CD8-positive, alpha-beta memory T cell (primary cell): ENCODE results near the gene SZRD1. TPM values are rescaled to one million over a fixed set of nuclear protein-coding genes. Genes with fewer than 3 reads are reported as not detected.

Experiments
- CTCF ChIA-PET: fragments of 350-600 bp; sonication (Branson Sonifier 250); formaldehyde crosslinking; loops from one replicate; lab custom pipeline; 2021; ENCODE audit warnings: antibody characterized with exemption; lab: Charles Lee
- POLR2A ChIA-PET: fragments of 350-600 bp; sonication (Branson Sonifier 250); formaldehyde crosslinking; loops from one replicate; lab custom pipeline; 2021; ENCODE audit warnings: antibody characterized with exemption; lab: Charles Lee
- DNase-seq, 5 donors: peaks; one replicate each; pipeline versions ENCODE4 v3.0.0 to v3.0.0-alpha.2; 2020 to 2022; ENCODE audit warnings: mixed read lengths in 1 of 5
- H3K27ac ChIP-seq: one replicate; pipeline ENCODE4 v1.7.0; 2013; ENCODE audit warnings: low read depth, mild to moderate bottlenecking, low read length, moderate library complexity
- H3K27me3 ChIP-seq: 2 replicates; pipeline ENCODE4 v1.7.0; 2013; ENCODE audit warnings: low read length, mild to moderate bottlenecking; ENCODE audit not compliant: insufficient read depth, poor library complexity, severe bottlenecking
- H3K36me3 ChIP-seq: 2 replicates; pipeline ENCODE4 v1.7.0; 2013; ENCODE audit warnings: mild to moderate bottlenecking, low read length, moderate library complexity; ENCODE audit not compliant: insufficient read depth
- H3K4me1 ChIP-seq: 2 replicates; pipeline ENCODE4 v1.7.0; 2013; ENCODE audit warnings: mild to moderate bottlenecking, low read length, moderate library complexity; ENCODE audit not compliant: insufficient read depth
- H3K4me3 ChIP-seq: 2 replicates; pipeline ENCODE4 v1.7.0; 2013; ENCODE audit warnings: mild to moderate bottlenecking, low read length
- H3K9me3 ChIP-seq: 2 replicates; pipeline ENCODE4 v1.7.0; 2013; ENCODE audit warnings: mild to moderate bottlenecking, low read length
- H3K27ac Mint-ChIP-seq, 8 donors: one replicate each; pipeline ENCODE4 v1.8.0; 2020 to 2021; ENCODE audit warnings: mixed read lengths in 8 of 8, mild to moderate bottlenecking in 6 of 8, inconsistent platforms in 3 of 8, moderate library complexity in 3 of 8
- H3K27me3 Mint-ChIP-seq, 2 donors: one replicate each; pipeline ENCODE4 v1.8.0; 2020 to 2021; ENCODE audit warnings: mixed read lengths in 2 of 2, mild to moderate bottlenecking in 1 of 2, moderate library complexity in 1 of 2
- H3K36me3 Mint-ChIP-seq, 3 donors: one replicate each; pipeline ENCODE4 v1.8.0; 2020 to 2021; ENCODE audit warnings: mixed read lengths in 3 of 3, inconsistent platforms in 1 of 3, mild to moderate bottlenecking in 1 of 3
- H3K4me1 Mint-ChIP-seq, 3 donors: one replicate each; pipeline ENCODE4 v1.8.0; 2020 to 2021; ENCODE audit warnings: mixed read lengths in 3 of 3, inconsistent platforms in 1 of 3, mild to moderate bottlenecking in 1 of 3
- H3K4me3 Mint-ChIP-seq, 7 donors: one replicate each; pipeline ENCODE4 v1.8.0; 2020 to 2021; ENCODE audit warnings: mixed read lengths in 7 of 7, mild to moderate bottlenecking in 6 of 7, moderate library complexity in 4 of 7, inconsistent platforms in 2 of 7
- H3K9me3 Mint-ChIP-seq, 5 donors: one replicate each; pipeline ENCODE4 v1.8.0; 2020 to 2022; ENCODE audit warnings: mixed read lengths in 5 of 5, mild to moderate bottlenecking in 3 of 5, moderate library complexity in 2 of 5, inconsistent platforms in 1 of 5
- polyA plus RNA-seq: library from polyadenylated mRNA; unstranded; fragments of 300-500 nt; fragmentation: Illumina TruSeq; gene quantifications from one replicate; pipeline ENCODE4 v1.2.3, GENCODE V29; 2021
- total RNA-seq, 2 experiments: library from RNA; stranded (reverse); gene quantifications; one replicate each; pipeline ENCODE4 v1.2.3, GENCODE V29; 2021

Gene SZRD1
- total and polyA plus RNA-seq, 3 experiments from 2014 or later, result 49.2 to 216 (median 208) TPM

DNA sequence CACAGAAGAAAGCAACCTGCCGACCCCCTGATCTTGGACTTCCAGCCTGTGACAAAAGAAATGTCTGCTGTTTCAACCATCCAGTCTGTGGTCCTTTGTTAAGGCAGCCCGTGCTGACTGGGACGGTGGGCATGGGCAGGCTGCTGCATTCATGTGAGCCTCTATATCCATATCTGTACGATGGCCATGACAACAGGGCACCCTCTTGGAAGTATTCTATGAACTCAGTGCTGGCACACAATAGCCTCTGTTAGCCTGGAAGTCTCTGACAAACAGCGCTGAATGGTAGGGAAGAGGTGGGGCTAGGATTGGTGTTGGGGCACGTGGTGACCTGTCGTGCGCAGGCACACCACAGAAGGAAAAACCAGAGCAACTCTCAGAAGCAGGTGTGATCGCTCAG, 39.8 kb downstream of the SZRD1 start:
- no peaks in the 10 kb centered on the region for H3K4me1 ChIP-seq
- ChIA-PET CTCF (interaction anchor here (0.6 kb wide), 1 partner anchor 112 kb away, joined by 3 read pairs; no protein-coding TSS in a partner anchor), POLR2A (no interaction called here)
- no peak overlapping the region for H3K27ac ChIP-seq
- Mint-ChIP-seq H3K9me3 (no peaks in the 10 kb centered on the region), H3K27me3 (peaks cover 0 to 1% of the 10 kb centered on the region in 2 donors), H3K36me3 (no peaks in the 10 kb centered on the region), H3K4me1 (no peaks in the 10 kb centered on the region), H3K4me3 (no peak overlapping the region), H3K27ac (peak overlapping the region in 1 of 8 donors; percentile 1)
- H3K36me3 ChIP-seq, result no peaks in the 10 kb centered on the region
- no peaks in the 10 kb centered on the region for H3K9me3 ChIP-seq
- no peaks in the 10 kb centered on the region for H3K27me3 ChIP-seq
- DNase-seq, result no peak
- H3K4me3 ChIP-seq, result no peak overlapping the region

DNA sequence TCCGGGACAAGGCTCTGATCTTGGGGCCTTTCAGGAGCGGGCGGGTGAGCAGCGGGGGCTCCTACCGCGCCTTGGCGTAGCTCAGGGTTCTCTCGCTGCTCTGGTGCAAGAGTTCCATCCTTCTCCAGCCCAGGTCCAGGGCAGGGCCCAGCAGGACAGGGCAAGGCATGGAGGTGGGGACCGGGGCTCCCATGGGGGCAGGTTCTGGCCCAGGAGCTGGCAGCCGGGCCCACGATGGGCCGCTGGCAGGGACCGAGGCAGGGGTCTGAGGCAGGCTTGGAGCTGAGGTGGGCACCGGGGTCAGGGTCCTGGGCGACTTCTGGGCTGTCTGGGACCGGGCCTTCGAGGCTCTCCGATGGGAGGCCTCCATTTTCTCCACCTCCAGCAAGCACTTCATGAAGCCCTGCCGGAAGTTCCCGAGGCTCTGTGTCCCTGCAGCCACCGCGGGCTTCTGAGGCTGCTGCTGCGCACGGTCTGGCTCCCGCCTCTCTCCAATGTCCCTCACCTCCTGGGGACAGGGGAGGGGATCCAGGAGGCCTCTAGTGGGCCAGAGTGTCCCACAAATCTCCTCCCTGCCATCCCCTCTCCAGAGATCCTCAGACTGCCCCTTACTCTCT, 42.6 kb downstream of the SZRD1 start:
- POLR2A ChIA-PET, result no interaction called here
- no peaks in the 10 kb centered on the region for H3K4me1 Mint-ChIP-seq
- H3K36me3 Mint-ChIP-seq, result no peaks in the 10 kb centered on the region

DNA sequence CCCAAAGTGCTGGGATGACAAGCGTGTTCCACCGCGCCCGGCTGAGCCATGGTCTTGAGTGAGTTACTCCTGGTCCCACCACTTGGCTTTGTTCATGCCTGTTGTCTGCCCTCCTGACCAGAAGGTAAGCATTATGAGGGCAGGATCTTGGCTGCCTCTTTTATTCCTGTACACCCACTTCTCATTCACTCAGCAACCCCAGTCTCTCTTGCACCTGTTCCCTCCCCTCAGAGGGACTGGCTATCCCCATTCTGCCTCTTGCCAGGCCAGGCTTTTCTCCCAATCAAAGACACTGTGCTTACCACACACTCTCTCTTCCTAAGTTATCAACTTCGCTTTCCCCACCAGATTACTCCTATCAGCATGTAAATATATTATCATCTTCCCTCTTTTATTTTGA, 43.8 kb downstream of the SZRD1 start:
- H3K27me3 Mint-ChIP-seq, result peaks cover 0 to 1% of the 10 kb centered on the region in 2 donors
- H3K4me3 ChIP-seq, result no peak overlapping the region
- H3K4me3 Mint-ChIP-seq, result no peak overlapping the region
- H3K27ac Mint-ChIP-seq, result no peak overlapping the region
- no peaks in the 10 kb centered on the region for H3K27me3 ChIP-seq
- no peaks in the 10 kb centered on the region for H3K4me1 ChIP-seq
- no peaks in the 10 kb centered on the region for H3K36me3 ChIP-seq
- no peaks in the 10 kb centered on the region for H3K36me3 Mint-ChIP-seq
- H3K9me3 ChIP-seq, result no peaks in the 10 kb centered on the region
- ChIA-PET CTCF (no interaction called here), POLR2A (no interaction called here)
- DNase-seq, result no peak
- no peaks in the 10 kb centered on the region for H3K9me3 Mint-ChIP-seq
- H3K27ac ChIP-seq, result no peak overlapping the region
- H3K4me1 Mint-ChIP-seq, result no peaks in the 10 kb centered on the region

More for the DNA sequence above, 42.6 kb downstream of the SZRD1 start:
- CTCF ChIA-PET, result no interaction called here
- no peak overlapping the region for H3K4me3 Mint-ChIP-seq
- Histone ChIP-seq H3K4me3 (no peak overlapping the region), H3K27ac (no peak overlapping the region), H3K4me1 (no peaks in the 10 kb centered on the region), H3K27me3 (no peaks in the 10 kb centered on the region), H3K36me3 (no peaks in the 10 kb centered on the region), H3K9me3 (no peaks in the 10 kb centered on the region)
- H3K27me3 Mint-ChIP-seq, result peaks cover 0 to 1% of the 10 kb centered on the region in 2 donors
- no peak overlapping the region for H3K27ac Mint-ChIP-seq
- no peaks in the 10 kb centered on the region for H3K9me3 Mint-ChIP-seq
- DNase-seq, result no peak

DNA sequence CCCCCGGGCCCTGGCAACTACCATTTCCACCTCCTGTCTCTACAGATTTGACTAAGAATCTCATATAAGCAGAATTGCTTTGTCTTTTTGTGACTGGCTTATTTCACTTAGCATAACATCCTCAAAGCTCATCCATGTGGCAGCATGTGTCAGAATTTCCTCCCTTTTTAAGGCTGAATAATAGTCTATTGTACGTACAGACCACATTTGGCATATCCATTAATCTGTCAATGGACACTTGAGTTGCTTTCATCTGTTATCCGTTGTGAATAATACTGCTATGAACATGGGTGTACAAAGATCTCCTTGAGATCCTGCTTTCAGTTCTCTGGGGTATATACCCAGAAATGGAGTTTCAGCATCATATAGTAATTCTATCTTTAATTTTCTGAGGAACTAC, 46.1 kb downstream of the SZRD1 start:
- H3K27ac Mint-ChIP-seq, result peak overlapping the region in 1 of 8 donors; percentile 12

DNA sequence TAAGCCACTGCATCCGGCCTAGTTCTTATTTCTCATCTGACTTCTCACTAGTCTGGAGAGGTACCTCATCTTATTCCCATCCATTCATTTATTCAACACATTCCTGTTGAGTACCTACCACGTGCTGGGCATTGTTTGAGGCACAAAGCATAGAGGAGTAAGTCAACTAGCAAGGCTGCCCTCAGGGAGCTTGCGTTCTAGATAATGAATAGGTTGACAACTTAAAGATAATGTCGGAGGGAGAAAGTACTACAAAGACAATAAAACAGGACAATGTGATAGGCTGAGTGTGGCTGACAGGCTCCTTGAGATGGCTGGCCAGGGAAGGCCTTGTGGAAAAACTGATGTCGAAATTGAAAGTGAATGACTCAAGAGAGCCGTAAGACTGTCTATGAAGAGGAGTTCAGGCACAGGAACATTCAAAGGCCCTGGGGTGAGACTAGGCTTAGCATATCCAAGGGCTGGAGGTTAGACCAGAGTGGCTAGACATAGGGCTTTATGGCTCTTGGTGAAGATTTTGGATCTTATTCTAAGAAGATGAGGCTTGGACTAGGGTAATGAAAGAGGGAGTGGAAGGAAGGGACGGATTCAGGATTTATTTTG, 51.9 kb downstream of the SZRD1 start:
- H3K27ac Mint-ChIP-seq, result peak overlapping the region in 7 of 8 donors; percentile 16 to 97 (median 62)
- H3K9me3 Mint-ChIP-seq, result no peaks in the 10 kb centered on the region
- no peaks in the 10 kb centered on the region for H3K27me3 Mint-ChIP-seq
- peaks cover 26% of the 10 kb centered on the region for H3K4me1 ChIP-seq
- POLR2A ChIA-PET, result no interaction called here
- CTCF ChIA-PET, result interaction anchor here (1.0 to 3.5 kb wide), 2 partner anchors 14 to 22 kb away, joined by 3 to 16 read pairs; partner anchors contain the start of gene NECAP2
- no peak for DNase-seq
- H3K36me3 ChIP-seq, result no peaks in the 10 kb centered on the region
- no peaks in the 10 kb centered on the region for H3K27me3 ChIP-seq
- H3K9me3 ChIP-seq, result no peaks in the 10 kb centered on the region
- H3K36me3 Mint-ChIP-seq, result no peaks in the 10 kb centered on the region
- H3K4me1 Mint-ChIP-seq, result peaks cover 28 to 34% (median 28%) of the 10 kb centered on the region in 3 donors
- peak overlapping the region in 6 of 7 donors; percentile 6 to 56 (median 28) for H3K4me3 Mint-ChIP-seq
- no peak overlapping the region for H3K27ac ChIP-seq
- no peak overlapping the region for H3K4me3 ChIP-seq

More for the DNA sequence above, 46.1 kb downstream of the SZRD1 start:
- DNase-seq, result no peak
- Histone ChIP-seq H3K27me3 (no peaks in the 10 kb centered on the region), H3K4me3 (no peak overlapping the region), H3K27ac (no peak overlapping the region), H3K9me3 (no peaks in the 10 kb centered on the region), H3K4me1 (no peaks in the 10 kb centered on the region), H3K36me3 (no peaks in the 10 kb centered on the region)
- H3K4me1 Mint-ChIP-seq, result no peaks in the 10 kb centered on the region
- no peak overlapping the region for H3K4me3 Mint-ChIP-seq
- POLR2A ChIA-PET, result no interaction called here
- CTCF ChIA-PET, result no interaction called here
- H3K9me3 Mint-ChIP-seq, result no peaks in the 10 kb centered on the region
- peaks cover 0 to 1% of the 10 kb centered on the region in 2 donors for H3K27me3 Mint-ChIP-seq
- no peaks in the 10 kb centered on the region for H3K36me3 Mint-ChIP-seq

DNA sequence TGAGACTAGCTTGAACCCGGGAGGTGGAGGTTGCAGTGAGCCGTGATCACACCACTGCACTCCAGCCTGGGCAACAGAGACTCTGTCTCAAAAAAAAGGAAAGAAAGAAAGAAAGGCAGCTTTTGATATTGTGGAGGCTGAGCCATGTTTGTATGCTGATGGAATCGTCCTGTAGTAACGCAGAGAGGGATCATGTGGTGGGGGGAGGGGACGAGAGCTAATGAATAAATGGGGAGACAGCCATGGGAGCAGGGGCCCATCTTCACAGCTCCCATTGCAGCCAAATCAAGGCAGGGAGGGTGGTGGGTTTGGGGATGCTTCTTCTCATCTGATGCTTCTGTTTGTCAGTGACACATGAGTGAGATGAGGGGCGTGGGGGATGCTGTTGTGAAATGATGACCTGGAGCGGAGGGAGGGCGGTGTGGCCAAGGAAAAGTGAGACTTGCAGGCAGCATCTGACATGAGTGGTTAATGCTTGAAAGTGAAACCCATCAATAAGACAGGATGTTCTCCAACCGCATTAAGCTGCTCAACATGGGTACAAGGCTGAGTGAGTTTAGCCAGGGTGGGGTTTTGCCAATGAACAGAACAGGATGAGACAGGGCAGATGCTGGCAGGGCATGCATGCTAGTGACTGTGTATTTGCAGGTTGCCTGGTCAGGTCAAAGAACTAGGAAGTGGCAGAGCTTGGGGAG, 53.5 kb downstream of the SZRD1 start:
- Histone ChIP-seq H3K36me3 (no peaks in the 10 kb centered on the region), H3K27ac (peak overlapping the region; percentile 32), H3K4me1 (peaks cover 26% of the 10 kb centered on the region), H3K27me3 (no peaks in the 10 kb centered on the region), H3K4me3 (peak overlapping the region; percentile 13), H3K9me3 (no peaks in the 10 kb centered on the region)
- Mint-ChIP-seq H3K4me3 (peak overlapping the region; percentile 0 to 81 (median 73)), H3K27me3 (no peaks in the 10 kb centered on the region), H3K27ac (peak overlapping the region; percentile 40 to 96 (median 92)), H3K9me3 (no peaks in the 10 kb centered on the region), H3K36me3 (no peaks in the 10 kb centered on the region), H3K4me1 (peaks cover 28 to 34% (median 28%) of the 10 kb centered on the region in 3 donors)
- POLR2A ChIA-PET, result interaction anchor here (1.1 to 1.8 kb wide), 3 partner anchors 20 to 53 kb away, joined by 5 to 8 read pairs (median 5); partner anchors contain the start of gene NECAP2
- DNase-seq, result peak; percentile 24 to 69 (median 50)
- CTCF ChIA-PET, result interaction anchor here (1.3 to 3.5 kb wide), 2 partner anchors 16 to 20 kb away, joined by 3 to 16 read pairs; partner anchors contain the start of genes NECAP2 and SPATA21

DNA sequence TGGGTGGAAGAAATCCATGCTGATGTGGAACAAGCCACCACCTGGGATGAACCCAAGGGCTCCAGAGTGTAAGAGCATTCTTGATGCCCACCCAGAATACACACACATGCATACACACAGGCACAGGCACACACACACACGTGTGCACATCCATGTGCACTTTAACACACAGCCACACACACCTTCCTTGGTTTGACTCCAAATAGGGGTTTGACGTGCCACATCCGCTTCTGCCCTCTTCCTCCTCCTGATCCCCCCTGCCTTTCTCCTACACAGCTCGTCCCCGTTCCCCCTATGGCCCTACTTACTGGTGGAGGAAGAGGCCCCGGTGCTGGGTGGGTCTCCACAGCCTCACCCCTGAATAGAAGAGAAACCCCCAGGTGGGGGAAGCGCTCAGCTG, 54.2 kb downstream of the SZRD1 start:
- Histone ChIP-seq H3K36me3 (no peaks in the 10 kb centered on the region), H3K27ac (peak overlapping the region; percentile 32), H3K9me3 (no peaks in the 10 kb centered on the region), H3K4me3 (peak overlapping the region; percentile 13), H3K27me3 (no peaks in the 10 kb centered on the region), H3K4me1 (peaks cover 26% of the 10 kb centered on the region)
- Mint-ChIP-seq H3K27ac (peak overlapping the region; percentile 40 to 96 (median 92)), H3K9me3 (no peaks in the 10 kb centered on the region), H3K36me3 (no peaks in the 10 kb centered on the region), H3K4me1 (peaks cover 28 to 34% (median 28%) of the 10 kb centered on the region in 3 donors), H3K27me3 (no peaks in the 10 kb centered on the region), H3K4me3 (peak overlapping the region in 6 of 7 donors; percentile 13 to 81 (median 74))
- ChIA-PET POLR2A (interaction anchor here (1.5 to 1.8 kb wide), 2 partner anchors 19 to 53 kb away, joined by 5 to 8 read pairs; partner anchors contain the start of gene NECAP2), CTCF (interaction anchor here (1.3 to 3.5 kb wide), 2 partner anchors 16 to 20 kb away, joined by 3 to 16 read pairs; partner anchors contain the start of genes NECAP2 and SPATA21)
- peak in 1 of 5 donors; percentile 9 for DNase-seq
